Neutrophil (primary cell): ENCODE data around the gene SUCLG1.

Experiments
- H3K27ac ChIP-seq: fragments of 200-600 bp; sonication (generic); 2 replicates; pipeline ENCODE4 v1.5.1; 2016; ENCODE audit warnings: mild to moderate bottlenecking, moderate library complexity
- H3K27me3 ChIP-seq: fragments of 200-600 bp; sonication (generic); 2 replicates; pipeline ENCODE4 v1.6.0; 2016; ENCODE audit warnings: mild to moderate bottlenecking
- H3K36me3 ChIP-seq: fragments of 200-600 bp; sonication (generic); 2 replicates; pipeline ENCODE4 v1.5.1; 2017
- H3K4me1 ChIP-seq, 2 experiments: fragments of 200-600 bp in 1 of 2; sonication (generic) in 1 of 2; 1 replicate in 1 of 2; 2 replicates in 1 of 2; pipeline versions ENCODE4 v1.5.1 to v1.6.1; 2013 to 2016; ENCODE audit warnings: low read depth in 1 of 2, low read length in 1 of 2, mild to moderate bottlenecking in 1 of 2, moderate library complexity in 1 of 2; ENCODE audit not compliant: control insufficient read depth in 1 of 2, insufficient read depth in 1 of 2
- H3K4me3 ChIP-seq, 2 experiments: fragments of 200-600 bp in 1 of 2; sonication (generic) in 1 of 2; 1 replicate in 1 of 2; 2 replicates in 1 of 2; pipeline ENCODE4 v1.5.1; 2013 to 2016; ENCODE audit warnings: low read depth in 1 of 2, low read length in 1 of 2, mild to moderate bottlenecking in 1 of 2, moderate library complexity in 1 of 2
- H3K9me3 ChIP-seq: fragments of 200-600 bp; sonication (generic); 2 replicates; pipeline ENCODE4 v1.5.1; 2016
- TF ChIP-seq, protein P1 (sequence below): fragments of 200-600 bp; sonication (generic); IDR thresholded peaks from 2 replicates; pipeline ENCODE4 v1.5.1; 2016; ENCODE audit warnings: antibody characterized with exemption

The SUCLG1 gene

DNA sequence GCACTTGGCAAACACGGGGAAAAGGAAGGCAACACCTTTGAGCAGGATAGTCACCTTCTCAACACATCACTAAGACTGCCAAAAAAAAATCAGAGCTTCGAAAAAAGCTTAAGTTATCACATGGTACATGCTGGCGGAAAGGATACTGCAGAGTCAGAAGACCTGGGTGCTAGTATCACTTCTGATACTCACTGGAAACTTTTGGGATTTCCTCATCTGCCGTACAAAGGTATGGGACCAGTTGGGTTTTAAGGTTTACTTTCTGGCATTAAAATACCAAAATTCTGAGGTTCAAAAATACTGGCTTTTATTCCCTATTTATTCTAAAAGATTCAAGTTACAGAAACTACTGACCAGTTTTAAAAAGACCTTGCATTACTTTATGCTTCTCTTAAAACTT is 2.9 kb downstream of the SUCLG1 start:
- H3K27me3 ChIP-seq = no peaks in the 10 kb centered on the region
- no peak overlapping the region for H3K4me3 ChIP-seq
- TF ChIP-seq, protein P1, sequence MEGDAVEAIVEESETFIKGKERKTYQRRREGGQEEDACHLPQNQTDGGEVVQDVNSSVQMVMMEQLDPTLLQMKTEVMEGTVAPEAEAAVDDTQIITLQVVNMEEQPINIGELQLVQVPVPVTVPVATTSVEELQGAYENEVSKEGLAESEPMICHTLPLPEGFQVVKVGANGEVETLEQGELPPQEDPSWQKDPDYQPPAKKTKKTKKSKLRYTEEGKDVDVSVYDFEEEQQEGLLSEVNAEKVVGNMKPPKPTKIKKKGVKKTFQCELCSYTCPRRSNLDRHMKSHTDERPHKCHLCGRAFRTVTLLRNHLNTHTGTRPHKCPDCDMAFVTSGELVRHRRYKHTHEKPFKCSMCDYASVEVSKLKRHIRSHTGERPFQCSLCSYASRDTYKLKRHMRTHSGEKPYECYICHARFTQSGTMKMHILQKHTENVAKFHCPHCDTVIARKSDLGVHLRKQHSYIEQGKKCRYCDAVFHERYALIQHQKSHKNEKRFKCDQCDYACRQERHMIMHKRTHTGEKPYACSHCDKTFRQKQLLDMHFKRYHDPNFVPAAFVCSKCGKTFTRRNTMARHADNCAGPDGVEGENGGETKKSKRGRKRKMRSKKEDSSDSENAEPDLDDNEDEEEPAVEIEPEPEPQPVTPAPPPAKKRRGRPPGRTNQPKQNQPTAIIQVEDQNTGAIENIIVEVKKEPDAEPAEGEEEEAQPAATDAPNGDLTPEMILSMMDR = no peak
- H3K36me3 ChIP-seq = no peaks in the 10 kb centered on the region
- H3K4me1 ChIP-seq = peaks cover 61 to 67% of the 10 kb centered on the region in 2 experiments
- H3K9me3 ChIP-seq = no peaks in the 10 kb centered on the region
- H3K27ac ChIP-seq = peak overlapping the region; percentile 53

DNA sequence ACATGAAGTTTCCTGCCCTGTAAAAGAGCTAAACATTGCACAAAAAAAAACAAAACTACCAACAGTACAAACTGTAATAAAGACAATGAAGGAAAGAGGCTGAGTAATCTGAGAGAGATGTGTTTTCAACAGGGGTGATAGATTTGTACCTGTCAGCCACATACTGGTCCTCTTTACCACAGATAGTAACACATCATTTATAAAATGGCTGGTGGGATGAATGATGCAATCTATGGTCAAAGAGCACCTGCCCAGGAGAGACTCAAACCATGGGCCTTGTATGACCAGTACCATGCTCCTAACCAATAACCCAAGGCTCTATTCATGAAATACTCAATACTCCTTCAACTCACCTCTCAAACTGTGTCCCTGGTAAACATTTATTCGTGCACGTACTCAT is 4.5 kb downstream of the SUCLG1 start:
- no peak overlapping the region for H3K4me3 ChIP-seq
- H3K27ac ChIP-seq = no peak overlapping the region
- no peaks in the 10 kb centered on the region for H3K36me3 ChIP-seq
- TF ChIP-seq, protein P1 = no peak
- no peaks in the 10 kb centered on the region for H3K9me3 ChIP-seq
- H3K27me3 ChIP-seq = no peaks in the 10 kb centered on the region
- H3K4me1 ChIP-seq = peaks cover 71 to 72% of the 10 kb centered on the region in 2 experiments

DNA sequence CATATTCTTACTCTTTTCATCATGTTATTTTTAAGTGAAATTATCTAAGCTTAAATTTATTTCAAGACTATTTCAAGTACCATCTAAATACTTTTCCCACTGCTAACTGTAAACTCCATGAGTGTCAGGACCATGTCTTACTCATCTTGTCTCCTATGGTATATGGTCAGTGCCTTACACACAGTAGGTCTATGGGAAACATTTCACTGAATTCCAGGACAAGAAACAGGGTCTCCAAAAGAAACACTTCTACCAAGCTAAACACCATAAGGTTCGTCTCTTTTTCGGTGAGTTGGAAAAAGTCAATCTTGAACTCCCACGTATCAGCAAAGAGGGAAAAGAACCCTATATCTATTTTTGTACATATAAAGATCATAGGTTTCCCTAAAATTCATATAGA is 6.5 kb downstream of the SUCLG1 start:
- Histone ChIP-seq H3K9me3 (no peaks in the 10 kb centered on the region), H3K27me3 (no peaks in the 10 kb centered on the region), H3K36me3 (no peaks in the 10 kb centered on the region), H3K27ac (peak overlapping the region; percentile 80), H3K4me3 (no peak overlapping the region), H3K4me1 (peaks cover 64 to 70% of the 10 kb centered on the region in 2 experiments)
- TF ChIP-seq, protein P1 = no peak

DNA sequence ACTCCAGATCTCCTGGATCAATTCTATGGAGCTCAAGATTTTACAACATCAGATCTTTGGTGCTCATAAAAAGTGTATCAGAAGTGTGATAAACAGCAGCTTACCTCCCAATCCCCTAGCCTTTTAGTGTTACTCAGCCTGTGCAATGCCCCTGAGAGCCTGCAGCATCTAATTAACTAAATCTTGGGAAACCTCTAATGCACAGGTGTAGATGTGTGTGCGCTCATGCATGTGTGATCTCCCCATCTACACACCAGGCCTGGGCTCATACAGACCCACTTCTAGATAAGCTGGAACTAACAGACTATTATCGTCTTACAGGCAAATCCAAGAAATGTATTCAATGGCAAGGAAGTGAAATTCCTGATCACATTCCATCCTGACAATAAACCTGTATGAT is 7.5 kb downstream of the SUCLG1 start:
- TF ChIP-seq, protein P1 = no peak
- Histone ChIP-seq H3K27ac (peak overlapping the region; percentile 80), H3K4me3 (peak overlapping the region in 1 of 2 experiments; percentile 1), H3K27me3 (no peaks in the 10 kb centered on the region), H3K36me3 (no peaks in the 10 kb centered on the region), H3K9me3 (no peaks in the 10 kb centered on the region), H3K4me1 (peaks cover 59 to 70% of the 10 kb centered on the region in 2 experiments)

DNA sequence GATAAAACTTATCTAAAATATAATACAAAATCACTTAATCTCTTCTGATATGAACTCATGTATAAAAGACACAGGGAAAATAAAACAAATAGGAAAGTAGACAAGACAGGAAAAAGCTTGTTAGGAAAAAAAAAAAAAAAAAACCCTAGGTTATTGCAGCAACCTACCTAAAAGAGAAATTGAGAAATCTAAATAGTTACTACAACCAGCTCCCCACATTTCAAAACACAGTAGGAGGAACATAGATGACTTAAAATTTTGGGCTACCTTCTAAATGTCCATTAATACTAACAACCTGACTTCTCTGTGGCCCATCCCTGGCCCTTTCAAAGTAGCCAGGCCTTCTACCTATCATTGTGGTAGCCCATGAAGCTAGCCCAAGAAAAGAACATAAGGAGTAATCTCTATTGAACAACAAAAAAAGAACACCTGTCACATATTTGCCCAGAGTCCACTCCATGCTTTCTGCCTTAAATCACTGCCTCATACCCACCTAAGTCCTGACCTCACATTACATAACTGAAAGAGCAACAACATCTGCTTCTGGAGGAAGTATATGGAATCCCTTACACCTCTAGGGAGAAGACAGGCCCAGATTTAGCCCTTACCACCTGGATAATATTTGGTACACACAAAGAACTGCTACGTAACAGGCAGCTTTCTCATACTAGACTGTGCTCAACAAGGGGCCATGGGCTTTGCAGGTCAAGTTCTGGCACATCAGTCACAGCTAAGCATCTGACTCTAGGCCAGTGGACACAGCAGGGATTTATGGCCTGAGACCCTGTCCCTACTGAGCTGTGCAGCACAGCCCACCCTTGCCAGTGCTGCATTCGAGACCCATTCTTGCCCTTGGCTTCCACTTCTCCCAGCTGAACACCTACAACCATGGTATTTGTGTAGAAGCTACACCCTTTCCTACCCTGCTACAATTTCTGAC is 8.5 kb downstream of the SUCLG1 start:
- H3K27ac ChIP-seq = peak overlapping the region; percentile 80
- H3K4me1 ChIP-seq = peaks cover 52 to 63% of the 10 kb centered on the region in 2 experiments
- H3K36me3 ChIP-seq = peaks cover 7% of the 10 kb centered on the region

More for the DNA sequence above, 8.5 kb downstream of the SUCLG1 start:
- TF ChIP-seq, protein P1 = no peak
- Histone ChIP-seq H3K27me3 (no peaks in the 10 kb centered on the region), H3K9me3 (no peaks in the 10 kb centered on the region), H3K4me3 (peak overlapping the region; percentile 26 to 28)
